Chondrocyte (in vitro differentiated cells): ENCODE data around the gene C1QTNF12. TPM values are rescaled to one million over a fixed set of nuclear protein-coding genes. Genes with fewer than 3 reads are reported as not detected.

Source experiments
- DNase-seq: peaks from one replicate; pipeline ENCODE4 v3.0.0; 2021; ENCODE audit warnings: mixed read lengths, low spot score
- H3K27ac Mint-ChIP-seq: one replicate; pipeline ENCODE4 v1.8.0; 2021; ENCODE audit warnings: mild to moderate bottlenecking, moderate library complexity, mixed read lengths; ENCODE audit not compliant: unreplicated experiment
- H3K27me3 Mint-ChIP-seq: 2 replicates; pipeline ENCODE4 v1.8.0; 2021; ENCODE audit warnings: low read depth, mixed read lengths
- H3K36me3 Mint-ChIP-seq: 2 replicates; pipeline ENCODE4 v1.8.0; 2021; ENCODE audit warnings: low read depth, mixed read lengths
- H3K4me1 Mint-ChIP-seq: 2 replicates; pipeline ENCODE4 v1.8.0; 2021; ENCODE audit warnings: low read depth, mild to moderate bottlenecking, mixed read lengths
- H3K4me3 Mint-ChIP-seq: one replicate; pipeline ENCODE4 v1.8.0; 2021; ENCODE audit warnings: mild to moderate bottlenecking, moderate library complexity, mixed read lengths; ENCODE audit not compliant: unreplicated experiment
- H3K9me3 Mint-ChIP-seq: 2 replicates; pipeline ENCODE4 v1.8.0; 2021; ENCODE audit warnings: low read depth, mixed read lengths
- CTCF ChIP-seq: fragments of 200-600 bp; sonication (generic); IDR thresholded peaks from 2 replicates; pipeline ENCODE4 v1.5.0; 2021; ENCODE audit warnings: antibody characterized with exemption, mild to moderate bottlenecking, moderate library complexity
- total RNA-seq: library from RNA; stranded (reverse); gene quantifications from 3 replicates; pipeline ENCODE4 v1.2.1, GENCODE V29; 2021

The C1QTNF12 gene
- total RNA-seq, 1 donor from 2014 or later: 1.3 TPM

DNA sequence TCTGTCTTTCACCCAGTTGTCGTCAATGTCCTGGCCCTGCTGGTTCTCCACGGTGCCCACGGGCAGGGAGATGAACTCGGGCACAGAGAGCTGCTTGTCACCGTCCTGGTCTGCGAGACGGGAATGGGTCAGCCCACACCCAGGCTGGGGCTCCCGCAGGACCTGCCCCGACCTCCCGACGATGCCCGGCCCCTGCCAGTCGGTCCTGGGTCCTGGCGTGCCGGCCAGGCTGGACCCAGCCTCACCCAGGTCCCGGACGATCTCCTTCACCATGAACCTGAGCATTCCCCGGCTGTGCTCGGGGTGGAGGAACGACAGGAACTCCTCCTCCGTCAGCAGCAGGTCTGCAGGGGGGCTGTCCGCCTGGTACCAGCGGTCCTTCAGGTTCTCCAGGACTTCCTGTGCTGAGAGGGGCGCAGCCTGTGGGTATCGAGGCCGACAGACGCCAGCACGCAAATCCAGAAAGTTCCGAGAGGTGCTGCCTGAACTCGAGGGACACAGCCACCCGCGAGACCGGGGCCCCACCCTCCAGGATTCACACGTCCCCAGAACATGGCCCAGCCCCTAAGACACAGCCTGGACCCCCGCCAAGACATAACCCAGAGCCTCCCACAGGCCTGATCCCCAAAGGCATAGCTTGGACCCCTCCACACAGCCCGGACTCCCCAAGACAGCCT is 27.9 kb downstream of the C1QTNF12 start:
- no peak overlapping the region for H3K4me3 Mint-ChIP-seq
- no peaks in the 10 kb centered on the region for H3K27me3 Mint-ChIP-seq
- no peaks in the 10 kb centered on the region for H3K9me3 Mint-ChIP-seq
- DNase-seq: no peak
- peaks cover 21% of the 10 kb centered on the region for H3K36me3 Mint-ChIP-seq
- no peaks in the 10 kb centered on the region for H3K4me1 Mint-ChIP-seq
- TF ChIP-seq CTCF: no peak
- no peak overlapping the region for H3K27ac Mint-ChIP-seq

- H3K4me3 Mint-ChIP-seq: no peak overlapping the region
- H3K27ac Mint-ChIP-seq: no peak overlapping the region
- H3K9me3 Mint-ChIP-seq: no peaks in the 10 kb centered on the region
- peaks cover 16% of the 10 kb centered on the region for H3K36me3 Mint-ChIP-seq
- no peaks in the 10 kb centered on the region for H3K27me3 Mint-ChIP-seq
- no peak for DNase-seq
- no peak for TF ChIP-seq CTCF
- H3K4me1 Mint-ChIP-seq: no peaks in the 10 kb centered on the region
These were observed 28.6 kb downstream of the C1QTNF12 start for GRCh38 chr1:1217621-1218523.

- H3K4me1 Mint-ChIP-seq: no peaks in the 10 kb centered on the region
- no peak overlapping the region for H3K4me3 Mint-ChIP-seq
- no peaks in the 10 kb centered on the region for H3K27me3 Mint-ChIP-seq
- TF ChIP-seq CTCF: no peak
- H3K36me3 Mint-ChIP-seq: peaks cover 13% of the 10 kb centered on the region
- H3K27ac Mint-ChIP-seq: no peak overlapping the region
- no peaks in the 10 kb centered on the region for H3K9me3 Mint-ChIP-seq
- DNase-seq: no peak
These were observed 29.5 kb downstream of the C1QTNF12 start for GRCh38 chr1:1216770-1217620.

- Mint-ChIP-seq H3K36me3 (peaks cover 10% of the 10 kb centered on the region), H3K4me3 (no peak overlapping the region), H3K4me1 (no peaks in the 10 kb centered on the region), H3K27me3 (no peaks in the 10 kb centered on the region), H3K27ac (no peak overlapping the region), H3K9me3 (no peaks in the 10 kb centered on the region)
- DNase-seq: no peak
- no peak for TF ChIP-seq CTCF
These were observed 30.5 kb downstream of the C1QTNF12 start for GRCh38 chr1:1215881-1216605.
